AG10803 (cell line): ENCODE measurements around the gene TMEM121.
"Not testable (repeated sequence)": the region's sequence is repeated elsewhere in the genome, so short reads cannot be mapped to it uniquely, and the experiment has no call there.

Experiments
- DNase-seq: peaks from one replicate; pipeline ENCODE4 v3.0.0; 2010; ENCODE audit warnings: low read depth
- H3K4me3 ChIP-seq: 2 replicates; pipeline ENCODE4 v1.5.1; 2011; ENCODE audit warnings: mild to moderate bottlenecking, low read length, control low read depth
- TF ChIP-seq, protein P1 (sequence below): conservative IDR thresholded peaks from 2 replicates; pipeline ENCODE4 v1.5.1; 2011; ENCODE audit warnings: mild to moderate bottlenecking, low read length, control low read depth, inconsistent platforms

The TMEM121 gene

GRCh38 chr14:105562713-105563346, 36.4 kb downstream of the TMEM121 start:
- no peak overlapping the region for H3K4me3 ChIP-seq
- no peak for DNase-seq

DNA sequence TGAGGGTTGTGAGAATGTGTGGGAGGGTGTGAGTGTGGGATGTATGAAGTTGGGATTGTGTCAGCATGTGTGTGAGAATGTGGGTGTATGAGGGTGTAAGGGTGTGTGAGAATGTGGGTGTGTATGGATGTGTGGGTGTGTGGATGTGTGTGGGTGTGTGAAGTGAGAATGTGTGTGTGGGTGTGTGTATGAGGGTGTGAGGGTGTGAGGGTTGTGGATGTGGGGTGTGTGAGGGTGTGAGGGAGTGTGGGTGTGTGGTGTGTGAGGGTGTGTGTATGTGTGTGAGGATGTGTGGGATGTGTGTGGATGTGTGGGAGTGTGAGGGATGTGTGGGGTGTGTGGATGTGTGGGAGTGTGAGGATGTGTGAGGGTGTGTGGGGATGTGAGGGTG, 37.0 kb downstream of the TMEM121 start:
- no peak overlapping the region for H3K4me3 ChIP-seq
- DNase-seq, result no peak
- TF ChIP-seq, protein P1, sequence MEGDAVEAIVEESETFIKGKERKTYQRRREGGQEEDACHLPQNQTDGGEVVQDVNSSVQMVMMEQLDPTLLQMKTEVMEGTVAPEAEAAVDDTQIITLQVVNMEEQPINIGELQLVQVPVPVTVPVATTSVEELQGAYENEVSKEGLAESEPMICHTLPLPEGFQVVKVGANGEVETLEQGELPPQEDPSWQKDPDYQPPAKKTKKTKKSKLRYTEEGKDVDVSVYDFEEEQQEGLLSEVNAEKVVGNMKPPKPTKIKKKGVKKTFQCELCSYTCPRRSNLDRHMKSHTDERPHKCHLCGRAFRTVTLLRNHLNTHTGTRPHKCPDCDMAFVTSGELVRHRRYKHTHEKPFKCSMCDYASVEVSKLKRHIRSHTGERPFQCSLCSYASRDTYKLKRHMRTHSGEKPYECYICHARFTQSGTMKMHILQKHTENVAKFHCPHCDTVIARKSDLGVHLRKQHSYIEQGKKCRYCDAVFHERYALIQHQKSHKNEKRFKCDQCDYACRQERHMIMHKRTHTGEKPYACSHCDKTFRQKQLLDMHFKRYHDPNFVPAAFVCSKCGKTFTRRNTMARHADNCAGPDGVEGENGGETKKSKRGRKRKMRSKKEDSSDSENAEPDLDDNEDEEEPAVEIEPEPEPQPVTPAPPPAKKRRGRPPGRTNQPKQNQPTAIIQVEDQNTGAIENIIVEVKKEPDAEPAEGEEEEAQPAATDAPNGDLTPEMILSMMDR, result no peak

More at GRCh38 chr14:105562713-105563346, 36.4 kb downstream of the TMEM121 start:
- TF ChIP-seq, protein P1, result no peak

GRCh38 chr14:105564536-105564935, 38.2 kb downstream of the TMEM121 start:
- DNase-seq, H3K4me3 ChIP-seq: not testable (repeated sequence)

GRCh38 chr14:105565185-105565919, 39.0 kb downstream of the TMEM121 start:
- H3K4me3 ChIP-seq, DNase-seq: not testable (repeated sequence)

DNA sequence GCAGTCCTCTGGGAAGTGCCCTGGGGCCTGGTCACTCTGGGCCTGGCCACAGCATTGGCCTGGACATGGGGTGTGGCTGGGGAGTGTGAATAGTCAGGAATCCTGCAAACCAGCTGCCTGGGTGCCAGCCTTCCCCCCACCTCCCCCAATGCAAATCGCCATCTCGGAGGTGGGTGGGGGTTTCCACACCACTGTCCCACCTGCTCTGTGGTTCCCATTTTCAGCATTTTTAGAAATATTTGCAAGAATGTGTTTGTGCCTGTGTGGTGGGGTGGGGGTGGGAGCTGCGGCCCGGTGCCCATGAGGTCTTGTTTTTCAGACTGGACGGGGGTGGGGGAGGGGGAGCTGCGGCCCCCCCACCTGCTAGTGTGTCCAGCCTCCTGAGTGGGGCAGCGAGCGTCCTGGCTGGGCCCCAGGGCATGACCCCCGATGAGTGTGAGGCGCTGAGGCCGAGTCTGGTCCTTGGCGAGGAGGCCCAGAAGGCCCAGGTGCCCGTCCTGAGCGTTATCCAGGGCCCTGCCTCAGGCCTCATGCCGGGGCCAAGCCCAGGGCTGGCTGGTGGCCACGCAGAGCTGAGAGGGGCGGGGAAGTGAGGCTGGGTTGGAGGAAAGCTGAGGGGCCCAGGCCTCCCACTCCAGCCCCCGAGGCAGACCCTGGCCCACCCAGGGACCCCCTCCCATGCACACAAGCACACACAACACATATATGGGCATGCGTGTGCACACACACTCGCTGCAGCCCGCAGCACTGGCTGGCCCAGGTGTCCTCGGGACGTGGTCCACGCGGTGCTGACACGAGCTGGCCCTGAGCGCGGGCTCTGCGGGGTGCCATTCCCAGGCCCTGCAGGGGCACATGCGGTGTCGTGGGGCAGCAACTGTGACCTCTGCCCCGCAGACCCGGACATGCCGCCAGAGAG, 40.1 kb downstream of the TMEM121 start:
- not testable (repeated sequence) for DNase-seq, H3K4me3 ChIP-seq

DNA sequence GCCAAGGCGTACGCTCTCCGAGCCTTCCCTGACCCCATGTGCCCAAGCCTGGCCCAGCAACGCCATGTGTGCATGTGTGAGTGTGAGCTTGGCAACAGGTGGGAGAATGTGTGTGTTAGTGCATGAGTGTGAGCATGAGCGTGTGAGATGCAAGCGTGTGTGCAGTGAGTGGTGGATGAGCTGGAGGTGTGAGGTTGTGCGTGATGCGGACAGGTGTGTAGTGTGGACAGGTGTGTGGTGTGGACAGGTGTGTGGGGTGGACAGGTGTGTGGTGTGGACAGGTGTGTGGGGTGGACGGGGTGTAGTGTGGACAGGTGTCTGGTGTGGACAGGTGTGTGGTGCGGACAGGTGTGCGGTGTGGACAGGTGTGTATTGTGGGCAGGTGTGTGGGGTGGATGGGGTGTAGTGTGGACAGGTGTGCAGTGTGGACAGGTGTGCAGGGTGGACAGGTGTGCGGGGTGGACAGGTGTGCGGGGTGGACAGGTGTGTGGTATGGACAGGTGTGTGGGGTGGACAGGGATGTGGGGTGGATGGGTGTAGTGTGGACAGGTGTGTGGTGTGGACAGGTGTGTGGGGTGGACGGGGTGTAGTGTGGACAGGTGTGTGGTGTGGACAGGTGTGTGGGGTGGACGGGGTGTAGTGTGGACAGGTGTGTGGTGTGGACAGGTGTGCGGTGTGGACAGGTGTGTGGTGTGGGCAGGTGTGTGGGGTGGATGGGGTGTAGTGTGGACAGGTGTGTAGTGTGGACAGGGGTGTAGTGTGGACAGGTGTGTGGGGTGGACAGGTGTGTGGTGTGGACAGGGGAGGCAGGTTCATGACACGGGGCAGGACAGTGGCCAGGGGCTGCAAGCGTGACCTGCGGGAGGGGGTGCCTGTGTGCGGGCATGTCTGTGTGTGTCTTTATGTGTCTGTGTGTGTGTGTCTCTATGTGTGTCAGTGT, 41.1 kb downstream of the TMEM121 start:
- not testable (repeated sequence) for H3K4me3 ChIP-seq, DNase-seq

GRCh38 chr14:105568140-105568843, 41.9 kb downstream of the TMEM121 start:
- H3K4me3 ChIP-seq, DNase-seq: not testable (repeated sequence)

DNA sequence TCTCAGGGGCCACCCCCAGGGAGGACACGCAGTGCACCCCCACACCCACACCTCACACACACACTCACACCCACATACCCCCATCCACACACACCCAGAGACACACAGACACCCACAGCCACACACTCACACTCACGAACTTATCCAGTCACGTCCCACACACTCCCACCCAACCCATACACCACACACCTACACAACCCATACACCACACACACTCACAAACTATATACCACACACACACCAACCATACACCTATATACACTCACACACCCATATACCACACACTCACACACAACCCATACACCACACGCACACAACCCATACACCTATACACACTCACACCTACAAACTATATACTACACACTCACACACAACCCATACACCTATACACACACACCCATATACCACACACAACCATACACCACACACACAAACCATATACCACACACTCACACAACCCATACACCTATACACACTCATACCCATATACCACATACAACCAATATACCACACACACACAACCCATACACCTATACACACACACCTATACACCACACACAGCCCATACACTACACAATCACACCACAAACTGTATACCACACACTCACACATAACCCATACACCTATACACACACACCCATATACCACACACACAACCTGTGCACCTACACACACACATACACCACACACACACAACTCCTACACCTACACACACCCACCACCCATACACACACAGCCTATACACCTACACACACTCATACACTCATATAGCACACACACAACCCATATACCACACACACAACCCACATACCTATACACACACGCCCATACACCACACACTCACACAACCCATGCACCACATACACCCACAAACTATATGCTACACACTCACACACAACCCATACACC, 42.7 kb downstream of the TMEM121 start:
- no peak for DNase-seq
- H3K4me3 ChIP-seq, result no peak overlapping the region
- TF ChIP-seq, protein P1, result no peak
